K562 (cell line): ENCODE data around the gene DSCAM. TPM values are rescaled to one million over a fixed set of nuclear protein-coding genes. Genes with fewer than 3 reads are reported as not detected.

Experiments used
- ATAC-seq: fragments of 200-7000 bp; cut with Tn5 transposase; 3 replicates; pipeline ENCODE4 v1.9.1; 2020; ENCODE audit warnings: moderate library complexity
- BruUV-seq: library from RNA; stranded (reverse); fragments of 400-500 nt; replicated peaks from 2 replicates; lab custom pipeline; 2021; lab: Mats Ljungman, UMichigan
- CTCF ChIA-PET: fragments of 300-600 bp; formaldehyde crosslinking; extraction: SDS; loops from one replicate; lab custom pipeline; 2021; ENCODE audit warnings: low intra/inter-chr PET ratio; lab: Yijun Ruan, JAX
- POLR2A ChIA-PET: fragments of 300-600, 350-650 bp; sonication (Branson Sonifier 250); formaldehyde crosslinking; extraction: SDS; loops from one replicate; lab custom pipeline; 2021; ENCODE audit warnings: antibody characterized with exemption, inconsistent platforms; lab: Yijun Ruan, JAX
- DNase-seq, 4 experiments: peaks; one replicate each; pipeline versions ENCODE4 v3.0.0 to v3.0.0-alpha.2; 2011 to 2018; ENCODE audit warnings: low spot score in 3 of 4, mixed read lengths in 3 of 4; ENCODE audit errors: extremely low read depth in 1 of 4
- FAIRE-seq: peaks from 2 replicates; lab custom pipeline; 2011; peaks lifted over from hg19 to GRCh38; lab: Jason Lieb, UNC
- H2AFZ ChIP-seq: 2 replicates; pipeline ENCODE4 v1.6.0; 2011; ENCODE audit warnings: low read depth, low read length, control low read depth, inconsistent platforms
- H3K27ac ChIP-seq: fragments of 200-600 bp; 3 replicates; pipeline ENCODE4 v1.8.0; 2011; ENCODE audit warnings: low read depth, mild to moderate bottlenecking, control low read depth, inconsistent platforms, low read length, moderate library complexity, mixed read lengths; ENCODE audit errors: extremely low read depth
- H3K27me3 ChIP-seq, 2 experiments: fragments of 300-600 bp in 1 of 2; 2 replicates in 1 of 2; 3 replicates in 1 of 2; pipeline versions ENCODE4 v1.6.0 to v1.8.0; 2011; ENCODE audit warnings: inconsistent platforms in 2 of 2, low read length in 2 of 2, mild to moderate bottlenecking in 1 of 2, mixed read lengths in 1 of 2, moderate library complexity in 1 of 2; ENCODE audit not compliant: control insufficient read depth in 2 of 2, insufficient read depth in 2 of 2
- H3K36me3 ChIP-seq: fragments of 300-600 bp; 3 replicates; pipeline ENCODE4 v1.8.0; 2011; ENCODE audit warnings: mild to moderate bottlenecking, low read length, inconsistent platforms; ENCODE audit not compliant: control insufficient read depth, insufficient read depth
- H3K4me1 ChIP-seq, 2 experiments: fragments of 200-600 bp in 1 of 2; replicated peaks in 1 of 2; 2 replicates in 1 of 2; 3 replicates in 1 of 2; pipeline versions ENCODE4 v1.5.1 to v1.8.0; 2011; ENCODE audit warnings: inconsistent platforms in 2 of 2, low read length in 2 of 2, mild to moderate bottlenecking in 1 of 2, mixed read lengths in 1 of 2, moderate library complexity in 1 of 2; ENCODE audit not compliant: control insufficient read depth in 2 of 2, insufficient read depth in 2 of 2
- H3K4me2 ChIP-seq: 2 replicates; pipeline ENCODE4 v1.6.1; 2011; ENCODE audit warnings: low read length, control low read depth, inconsistent platforms, mixed read lengths; ENCODE audit not compliant: insufficient read depth
- H3K4me3 ChIP-seq: fragments of 200-600 bp; sonication (generic), shearing (Covaris generic); 2 replicates; pipeline ENCODE4 v1.5.1; 2016; ENCODE audit warnings: control low read depth, inconsistent platforms
- H3K79me2 ChIP-seq: fragments of 200-600 bp; 3 replicates; pipeline ENCODE4 v1.8.0; 2011; ENCODE audit warnings: low read length, inconsistent platforms; ENCODE audit not compliant: control insufficient read depth, insufficient read depth
- H3K9ac ChIP-seq, 2 experiments: 2 replicates each; pipeline versions ENCODE4 v1.6.0 to v1.6.1; 2011; ENCODE audit warnings: low read depth in 2 of 2, low read length in 2 of 2, control low read depth in 1 of 2, inconsistent platforms in 1 of 2, mild to moderate bottlenecking in 1 of 2, mixed read lengths in 1 of 2; ENCODE audit not compliant: insufficient read depth in 1 of 2
- H3K9me1 ChIP-seq: one replicate; pipeline ENCODE4 v1.6.0; 2011; ENCODE audit warnings: inconsistent platforms, mild to moderate bottlenecking, low read length, moderate library complexity; ENCODE audit not compliant: control insufficient read depth, insufficient read depth
- H3K9me3 ChIP-seq: replicated peaks from 2 replicates; pipeline ENCODE4 v1.5.1; 2011; ENCODE audit warnings: low read depth, low read length, inconsistent platforms; ENCODE audit not compliant: control insufficient read depth, insufficient read depth
- H4K20me1 ChIP-seq: replicated peaks from 2 replicates; pipeline ENCODE4 v1.6.1; 2011; ENCODE audit warnings: low read length, inconsistent platforms, mixed read lengths; ENCODE audit not compliant: control insufficient read depth, insufficient read depth
- BHLHE40 ChIP-seq: IDR thresholded peaks from 2 replicates; pipeline ENCODE4 v1.6.1; 2011; ENCODE audit warnings: low read length, improper control_type of control experiment
- DPF2 ChIP-seq: fragments of 450-650 bp; IDR thresholded peaks from 2 replicates; pipeline ENCODE4 v1.6.1; 2016
- FOS ChIP-seq: IDR thresholded peaks from 3 replicates; pipeline ENCODE4 v1.6.1; 2011; ENCODE audit not compliant: insufficient read length; ENCODE audit errors: extremely low read depth
- HDAC1 ChIP-seq, 2 experiments: fragments of 450-650 bp; IDR thresholded peaks; 2 replicates each; pipeline ENCODE4 v1.6.1; 2016 to 2017; ENCODE audit warnings: inconsistent platforms in 1 of 2, mild to moderate bottlenecking in 1 of 2, moderate library complexity in 1 of 2
- HMG20A ChIP-seq: fragments of 450-650 bp; formaldehyde crosslinking; conservative IDR thresholded peaks from 2 replicates; pipeline ENCODE4 v1.4.0; 2020; ENCODE audit warnings: mild to moderate bottlenecking, mixed read lengths
- HMGXB4 ChIP-seq: sonication (generic); formaldehyde crosslinking; IDR thresholded peaks from 2 replicates; pipeline ENCODE4 v1.8.1; 2023; ENCODE audit warnings: mild to moderate bottlenecking, missing genetic modification reagents
- KAT2B ChIP-seq: IDR thresholded peaks from one replicate; pipeline ENCODE4 v1.6.1; 2012; ENCODE audit warnings: low read depth, mild to moderate bottlenecking, control low read depth, inconsistent platforms, low read length, moderate library complexity
- LEF1 ChIP-seq: fragments of 450-650 bp; IDR thresholded peaks from 2 replicates; pipeline ENCODE4 v1.6.1; 2016; ENCODE audit warnings: mild to moderate bottlenecking
- NFRKB ChIP-seq: fragments of 450-650 bp; IDR thresholded peaks from 2 replicates; pipeline ENCODE4 v1.6.1; 2016; ENCODE audit warnings: low read depth
- SOX6 ChIP-seq: fragments of 450-650 bp; IDR thresholded peaks from 2 replicates; pipeline ENCODE4 v1.6.1; 2014; ENCODE audit warnings: mild to moderate bottlenecking
- ZFP91 ChIP-seq: sonication (generic); formaldehyde crosslinking; IDR thresholded peaks from 2 replicates; pipeline ENCODE4 v1.8.0; 2022; ENCODE audit warnings: mild to moderate bottlenecking, missing genetic modification reagents
- ZNF436 ChIP-seq: fragments of 250-450, 450-650 bp; sonication (Bioruptor Pico); formaldehyde crosslinking; IDR thresholded peaks from 2 replicates; pipeline ENCODE4 v1.7.0; 2020; ENCODE audit warnings: mild to moderate bottlenecking
- WGBS: fragments of 100-300 bp; shearing (Covaris generic); methylation state at CpG from one replicate; pipeline ENCODE4 v1.1.6; 2016; ENCODE audit warnings: low coverage, mixed read lengths; ENCODE audit not compliant: insufficient coverage; ENCODE audit errors: missing lambda C conversion rate; 5-methylcytosine and 5-hydroxymethylcytosine counted together
- in situ Hi-C: fragments of 300-500 bp; cut with MboI; formaldehyde crosslinking; loops from 4 replicates; pipeline ENCODE4 v1.15.0; 2018; ENCODE audit warnings: inconsistent platforms, mixed read lengths
- intact Hi-C: fragments of 100-400 bp; cut with micrococcal nuclease; formaldehyde crosslinking; loops from 2 replicates; pipeline ENCODE4 v1.14.2; 2022
- polyA plus RNA-seq, 8 experiments: library from polyadenylated mRNA; depleted of rRNA in 4 of 8; stranded (reverse) in 5 of 8; unstranded in 3 of 8; fragments of >200 nt; fragmentation: Nextera tagmentation in 2 of 8; fragmentation: Illumina TruSeq in 1 of 8; extraction: Ambion mirVana in 2 of 8; extraction: Trizol in 1 of 8; gene quantifications; 2 replicates each; pipeline versions ENCODE4 v1.2.1 to v1.2.3, GENCODE V29; 2011 to 2014; ENCODE audit warnings: inconsistent platforms in 1 of 8, missing spikeins in 1 of 8
- total RNA-seq, 7 experiments: library from RNA; depleted of rRNA in 6 of 7; stranded (reverse); fragments of >200 nt in 6 of 7; fragmentation: Illumina TruSeq in 2 of 7; extraction: Trizol in 2 of 7; gene quantifications; 2 replicates each; pipeline versions ENCODE4 v1.2.1 to v1.2.3, GENCODE V29; 2011 to 2021; ENCODE audit warnings: low replicate concordance in 1 of 7

Gene DSCAM
- total and polyA plus RNA-seq, 9 of the 15 experiments (the other 6 are each of a cell fraction or from before 2014, with no cell fraction given) = not detected

GRCh38 chr21:40699366-40699765 is 147.6 kb downstream of the DSCAM start:
- intact Hi-C loops = no loop called here
- H3K79me2 ChIP-seq = no peaks in the 10 kb centered on the region
- WGBS = 0% methylated on average over 3 of the region's 3 CpGs
- H3K9me3 ChIP-seq = no peaks in the 10 kb centered on the region
- no peak overlapping the region for H2AFZ ChIP-seq
- H3K36me3 ChIP-seq = no peaks in the 10 kb centered on the region
- no peak overlapping the region for H3K9ac ChIP-seq
- DNase-seq (no peak), ATAC-seq (no peak), FAIRE-seq (no peak)
- H3K27me3 ChIP-seq = no peaks in the 10 kb centered on the region
- no peaks in the 10 kb centered on the region for H4K20me1 ChIP-seq
- H3K4me3 ChIP-seq = no peak overlapping the region
- H3K27ac ChIP-seq = no peak overlapping the region
- BruUV-seq = no TSS peak
- H3K4me2 ChIP-seq = no peak overlapping the region
- ChIA-PET POLR2A (no interaction called here), CTCF (no interaction called here)
- TF ChIP-seq DPF2 (no peak), HMG20A (CRISPR knock-in tag) (no peak), FOS (no peak), KAT2B (no peak), HMGXB4 (CRISPR knock-in tag) (no peak), LEF1 (no peak), NFRKB (no peak), HDAC1 (IDR thresholded peaks at IDR 0.05) (no peak), ZFP91 (CRISPR knock-in tag) (no peak), SOX6 (no peak), ZNF436 (no peak), BHLHE40 (no peak)
- TF ChIP-seq, all 486 proteins: peak for 0
- Histone ChIP-seq H3K9me1 (no peaks in the 10 kb centered on the region), H3K4me1 (no peaks in the 10 kb centered on the region)
- in situ Hi-C loops = no loop called here
